ENCODE data around the gene LTC4S.

LTC4S gene

DNA sequence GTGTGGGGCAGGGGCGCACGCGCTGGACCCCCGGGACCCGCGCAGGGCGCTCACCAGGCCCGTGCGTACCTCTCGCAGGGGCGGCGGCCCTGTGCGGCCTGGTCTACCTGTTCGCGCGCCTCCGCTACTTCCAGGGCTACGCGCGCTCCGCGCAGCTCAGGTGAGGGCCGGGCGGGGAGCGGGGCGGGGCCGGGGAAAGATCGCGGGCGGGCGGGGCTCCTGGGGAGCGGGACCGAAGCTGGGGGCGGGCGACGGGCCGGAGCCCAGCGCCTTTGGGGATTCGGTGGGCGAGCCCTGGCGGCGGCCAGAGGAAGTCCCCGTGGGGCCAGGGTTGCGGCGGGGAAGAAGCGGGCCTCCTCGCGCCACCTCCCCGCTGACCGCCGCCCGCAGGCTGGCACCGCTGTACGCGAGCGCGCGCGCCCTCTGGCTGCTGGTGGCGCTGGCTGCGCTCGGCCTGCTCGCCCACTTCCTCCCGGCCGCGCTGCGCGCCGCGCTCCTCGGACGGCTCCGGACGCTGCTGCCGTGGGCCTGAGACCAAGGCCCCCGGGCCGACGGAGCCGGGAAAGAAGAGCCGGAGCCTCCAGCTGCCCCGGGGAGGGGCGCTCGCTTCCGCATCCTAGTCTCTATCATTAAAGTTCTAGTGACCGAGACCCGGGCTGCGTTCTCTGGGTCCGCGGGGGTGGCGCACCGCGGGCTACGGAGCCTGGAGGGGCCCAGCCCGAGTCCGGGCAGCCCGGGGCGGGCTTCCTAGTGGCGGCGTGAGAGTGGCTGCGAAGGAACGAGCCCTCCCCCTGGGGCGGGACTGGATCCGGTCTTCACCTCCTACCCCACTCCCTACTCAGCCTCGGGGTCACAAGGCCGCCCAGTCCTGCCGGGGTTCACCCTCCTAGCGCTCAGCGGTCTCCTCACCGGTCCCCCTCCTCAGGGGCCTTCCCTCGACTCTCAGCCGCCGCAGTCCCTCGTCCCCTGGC, 2.4 kb downstream of the LTC4S start:
- DNase-seq: peak; percentile 74

DNA sequence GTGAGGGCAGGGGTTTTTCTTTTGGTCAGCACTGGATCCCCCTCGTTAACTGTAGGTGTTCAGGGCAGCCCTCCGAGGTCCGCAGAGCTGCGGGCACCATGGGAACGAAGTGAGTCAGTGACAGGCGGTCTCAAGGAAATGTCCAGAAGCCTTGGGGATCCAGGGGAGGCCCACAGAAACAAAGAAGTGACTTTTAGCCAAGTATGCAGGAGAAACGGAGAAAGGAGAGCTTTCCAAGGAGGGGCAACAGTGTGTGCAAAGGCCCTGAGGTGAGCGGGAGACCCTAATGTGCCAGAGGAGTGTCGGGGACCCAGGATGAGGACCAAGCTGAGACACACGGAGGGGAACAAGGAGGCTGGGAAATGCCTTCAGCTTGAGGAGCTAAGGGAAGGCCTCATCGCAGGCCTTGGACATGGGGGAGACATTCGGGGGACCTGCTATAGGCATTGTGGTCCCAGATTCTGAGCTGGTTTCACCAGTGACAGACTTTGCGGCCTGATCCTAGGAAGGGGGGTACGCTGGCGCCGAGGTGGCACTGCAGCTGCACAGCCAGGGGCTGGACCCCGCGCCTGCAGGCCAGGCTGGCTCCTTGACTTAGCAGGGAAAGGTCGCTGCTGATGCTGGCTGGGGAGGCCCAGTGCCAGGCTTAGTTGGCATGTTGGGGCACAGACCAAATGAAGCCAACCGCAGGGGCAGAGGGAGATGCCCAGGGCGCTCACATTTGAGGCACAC, 3.3 kb downstream of the LTC4S start:
- no peak for DNase-seq

DNA sequence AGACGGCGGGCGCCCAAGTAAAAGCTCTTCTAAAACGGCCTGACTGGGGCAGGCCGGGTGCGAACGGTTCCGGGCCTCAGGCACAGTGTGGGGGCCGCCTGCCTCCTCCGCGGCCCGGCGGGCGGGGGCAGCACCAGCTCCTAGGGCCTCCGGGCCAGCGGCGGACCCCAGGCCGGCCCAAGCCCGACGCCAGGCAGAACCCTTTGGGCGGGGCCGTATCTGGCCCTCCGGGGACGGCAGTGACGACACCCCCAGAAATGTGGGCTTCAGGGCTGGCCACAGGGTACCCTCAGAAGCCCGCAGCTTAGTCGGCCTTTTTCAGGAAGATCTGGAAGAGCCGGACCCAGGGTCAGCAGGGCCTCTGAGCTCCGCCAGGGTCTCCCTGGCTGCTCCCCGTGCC, 4.0 kb downstream of the LTC4S start:
- no peak for DNase-seq

DNA sequence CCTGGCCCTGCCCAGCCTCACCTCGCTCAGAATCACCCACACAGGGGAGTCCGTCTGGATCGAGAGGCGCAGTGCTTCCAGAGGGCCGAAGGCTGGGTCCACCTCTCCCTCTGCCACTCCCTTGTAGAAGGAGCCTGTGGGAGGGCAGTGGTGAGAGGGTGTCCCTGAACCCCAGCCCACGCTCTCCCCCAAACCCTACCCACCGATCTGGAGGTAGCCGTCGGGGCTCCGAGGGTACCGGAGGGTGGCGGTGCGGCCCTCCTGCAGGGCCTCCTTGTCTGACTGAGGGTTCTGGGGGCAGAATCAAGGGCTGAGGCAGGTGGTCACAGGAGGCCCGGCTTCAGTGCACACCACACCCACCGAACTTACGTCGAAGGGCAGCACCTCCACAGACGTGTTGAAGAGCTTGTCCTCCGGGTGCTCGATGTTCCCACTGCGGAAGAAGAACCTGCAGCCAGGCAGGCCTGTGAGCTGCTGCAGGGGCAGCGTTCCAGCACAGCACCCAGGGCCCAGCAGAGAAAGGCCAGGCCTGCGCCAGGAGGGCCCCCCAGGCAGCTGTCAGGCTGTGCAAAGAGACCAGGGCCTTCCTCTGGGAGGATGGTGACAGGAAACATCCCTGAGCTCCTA, 4.5 kb downstream of the LTC4S start:
- DNase-seq: no peak

DNA sequence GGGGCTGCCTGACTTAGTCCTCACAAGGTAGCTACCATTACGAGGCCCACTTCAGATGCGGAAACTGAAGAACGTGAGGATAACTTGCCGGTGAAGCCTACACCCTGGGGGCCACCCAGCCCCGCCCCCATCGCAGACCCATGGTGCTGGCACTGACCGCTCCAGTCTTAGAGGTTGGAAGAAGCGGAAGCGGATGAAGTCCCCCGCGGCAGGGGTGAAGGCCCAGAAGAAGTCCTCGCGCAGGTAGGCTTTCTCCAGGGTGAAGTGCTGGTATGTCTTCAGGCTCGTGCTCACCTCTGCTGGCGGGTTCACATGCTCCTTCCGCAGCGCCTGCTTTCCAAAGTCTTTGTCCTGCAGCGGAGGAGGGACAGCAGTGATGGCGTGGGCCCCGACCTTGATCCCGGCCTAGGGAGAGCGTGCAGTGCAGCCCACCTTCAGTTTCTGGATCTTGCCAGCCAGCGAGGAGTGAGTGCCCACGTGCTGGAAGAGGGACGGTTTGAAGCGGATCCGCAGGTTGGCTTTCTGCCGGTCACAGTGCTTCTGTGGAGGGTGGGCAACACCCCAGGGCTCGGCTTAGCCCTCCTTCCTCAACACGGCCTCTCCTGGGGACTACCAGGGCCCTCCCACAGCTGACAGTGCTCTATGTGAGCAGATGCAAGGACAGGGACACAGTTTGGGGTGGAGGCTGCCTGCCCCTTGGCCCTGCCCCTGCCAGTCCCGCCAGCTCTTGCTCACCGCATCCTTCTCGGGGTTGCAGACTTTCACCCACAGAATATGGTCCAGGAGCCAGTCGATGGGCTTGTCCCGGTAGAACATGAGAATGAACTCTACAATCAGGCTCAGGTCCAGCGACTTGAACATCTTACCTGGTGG, 5.2 kb downstream of the LTC4S start:
- no peak for DNase-seq

DNA sequence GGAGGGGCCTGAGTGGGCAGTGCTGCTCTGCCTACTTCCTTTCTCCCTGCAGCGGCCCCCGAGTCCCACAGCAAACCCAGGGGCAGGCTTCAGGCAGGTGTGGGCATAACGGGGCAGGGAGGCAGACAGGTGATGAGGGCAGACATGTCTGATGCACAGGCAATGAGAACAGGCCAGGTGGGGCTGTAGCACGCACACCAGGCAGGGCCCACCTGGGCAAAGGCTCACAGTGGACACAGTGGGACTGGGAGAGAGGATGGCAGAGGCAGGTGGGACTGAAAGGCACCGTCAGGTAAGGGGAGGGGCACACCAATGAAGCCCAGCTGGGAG, 5.8 kb downstream of the LTC4S start:
- DNase-seq: no peak

DNA sequence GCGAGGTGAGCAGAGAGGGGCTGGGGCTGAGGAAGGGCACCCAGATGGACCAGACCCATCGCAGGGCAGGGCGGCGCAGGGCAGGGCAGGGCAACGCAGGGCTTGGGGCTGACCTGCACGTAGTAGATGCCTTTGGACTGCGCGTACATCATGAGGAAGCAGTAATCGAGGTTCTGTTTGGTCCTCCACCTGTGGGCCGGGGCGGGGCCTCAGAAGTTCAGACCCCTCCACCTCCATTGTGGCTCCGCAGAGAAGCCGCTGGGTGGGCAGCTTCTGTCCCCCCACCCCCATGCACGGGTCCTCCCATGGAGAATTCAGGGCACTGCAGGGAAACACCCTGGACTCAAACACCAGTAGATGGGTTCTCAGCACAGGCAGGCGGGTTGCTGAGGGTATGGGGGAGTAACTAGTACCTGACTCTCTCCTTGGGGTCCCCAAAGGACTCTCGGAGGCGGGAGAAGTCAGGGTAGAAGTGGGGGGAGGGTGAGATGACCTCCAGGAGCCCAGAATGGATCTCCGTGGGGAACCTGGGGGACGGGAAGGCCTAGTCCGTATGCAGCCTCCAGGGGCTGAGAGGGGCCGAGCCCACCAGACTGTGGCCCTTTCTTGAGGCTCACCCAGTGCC, 6.4 kb downstream of the LTC4S start:
- no peak for DNase-seq

DNA sequence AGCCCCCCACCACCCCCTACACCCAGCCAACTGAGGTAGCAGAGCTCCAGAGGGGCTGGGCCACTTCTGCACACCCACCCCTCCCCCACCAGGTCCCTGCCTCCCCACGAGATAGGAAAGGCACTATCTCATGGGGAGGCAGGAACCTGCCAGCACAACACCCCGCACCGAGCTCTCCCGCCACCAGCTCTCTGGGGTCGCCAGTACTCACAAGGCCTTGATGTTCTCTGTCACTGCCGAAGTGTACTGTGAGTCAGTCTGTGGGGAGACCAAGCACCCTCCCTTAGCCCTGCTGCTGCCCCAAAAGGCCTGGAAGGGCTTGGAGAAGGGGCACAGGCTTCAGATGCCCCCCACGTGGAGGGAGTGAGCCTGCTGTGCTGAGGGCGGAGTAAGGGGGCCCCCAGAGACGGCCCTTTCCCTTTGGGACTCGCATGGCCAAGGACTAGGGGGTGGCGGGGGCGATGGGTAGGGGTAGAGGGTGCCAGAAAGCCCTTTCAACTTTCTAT, 7.0 kb downstream of the LTC4S start:
- no peak for DNase-seq

DNA sequence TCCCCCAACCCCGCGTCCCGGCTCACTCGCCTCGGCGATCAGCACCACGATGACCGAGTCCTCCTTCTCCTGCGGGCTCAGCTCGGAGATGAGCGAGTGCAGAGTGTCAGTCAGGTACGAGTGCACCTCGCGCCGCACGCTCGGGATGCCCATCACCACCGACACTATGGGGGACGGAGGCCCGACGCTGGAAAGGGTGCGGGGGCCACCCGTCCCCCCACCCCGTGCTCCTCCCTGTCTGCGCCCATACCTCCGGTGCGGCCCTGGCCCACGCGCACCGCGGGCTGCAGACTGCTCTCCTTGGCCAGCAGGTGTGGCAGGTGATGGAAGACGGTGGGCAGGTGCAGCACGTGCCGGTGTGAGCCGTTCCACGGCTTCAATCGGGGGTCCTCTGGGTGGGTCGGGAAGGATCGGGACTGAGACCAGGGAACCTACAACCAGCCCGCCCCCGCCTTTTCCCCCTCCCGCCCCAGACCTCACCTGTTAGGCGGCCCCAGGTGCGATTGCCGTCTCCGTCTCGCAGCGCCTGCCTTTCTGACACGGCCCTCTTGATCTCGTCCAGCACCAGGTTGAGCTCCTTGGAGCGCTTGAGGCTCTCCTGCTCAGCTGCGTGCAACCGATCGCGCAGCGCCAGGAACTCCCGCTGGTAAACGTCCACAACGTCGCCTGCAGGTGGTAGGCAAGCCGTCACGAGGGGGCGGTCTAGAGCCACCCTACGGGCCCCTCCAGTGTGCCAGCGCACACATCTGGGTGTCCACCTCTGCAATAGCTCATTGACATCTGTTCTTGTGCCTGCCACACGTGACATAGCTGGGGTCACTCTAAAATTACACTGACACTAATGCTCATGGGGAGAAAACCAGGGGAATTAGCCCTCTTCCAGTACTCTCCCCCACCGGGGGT, 7.8 kb downstream of the LTC4S start:
- peak; percentile 91 for DNase-seq

DNA sequence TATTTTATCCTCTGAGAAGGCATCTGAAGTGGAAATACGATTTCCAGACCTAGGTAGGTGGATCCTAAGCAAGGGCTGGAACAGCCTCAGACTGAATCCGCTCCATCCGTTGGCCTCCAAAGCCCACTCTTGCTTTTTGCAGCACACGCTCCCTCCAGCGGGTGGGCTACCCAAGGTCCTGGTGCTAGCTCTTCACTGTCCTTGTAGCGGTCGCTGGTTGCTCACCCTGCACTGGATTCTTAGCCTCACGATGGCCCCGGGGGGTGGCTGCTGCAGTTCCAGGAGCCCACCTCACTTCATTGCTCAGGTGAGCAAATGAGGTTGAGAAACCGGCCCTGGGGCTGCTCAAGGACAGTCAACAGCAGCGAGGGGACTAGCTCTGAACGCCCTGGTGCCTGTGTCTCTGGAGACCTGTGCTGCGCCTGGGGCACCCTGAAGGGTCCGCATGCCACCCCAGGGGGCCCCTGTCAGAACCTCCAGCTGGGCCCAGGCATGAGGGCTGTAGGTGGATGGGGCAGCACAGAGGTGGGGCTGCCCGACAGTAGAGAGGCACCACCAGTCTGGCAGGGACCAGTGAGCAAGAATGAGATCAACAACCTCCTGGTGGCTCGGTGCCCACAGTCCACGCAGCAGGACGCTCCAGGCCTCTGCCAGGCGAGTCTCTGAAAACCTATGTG, 8.6 kb downstream of the LTC4S start:
- no peak for DNase-seq

DNA sequence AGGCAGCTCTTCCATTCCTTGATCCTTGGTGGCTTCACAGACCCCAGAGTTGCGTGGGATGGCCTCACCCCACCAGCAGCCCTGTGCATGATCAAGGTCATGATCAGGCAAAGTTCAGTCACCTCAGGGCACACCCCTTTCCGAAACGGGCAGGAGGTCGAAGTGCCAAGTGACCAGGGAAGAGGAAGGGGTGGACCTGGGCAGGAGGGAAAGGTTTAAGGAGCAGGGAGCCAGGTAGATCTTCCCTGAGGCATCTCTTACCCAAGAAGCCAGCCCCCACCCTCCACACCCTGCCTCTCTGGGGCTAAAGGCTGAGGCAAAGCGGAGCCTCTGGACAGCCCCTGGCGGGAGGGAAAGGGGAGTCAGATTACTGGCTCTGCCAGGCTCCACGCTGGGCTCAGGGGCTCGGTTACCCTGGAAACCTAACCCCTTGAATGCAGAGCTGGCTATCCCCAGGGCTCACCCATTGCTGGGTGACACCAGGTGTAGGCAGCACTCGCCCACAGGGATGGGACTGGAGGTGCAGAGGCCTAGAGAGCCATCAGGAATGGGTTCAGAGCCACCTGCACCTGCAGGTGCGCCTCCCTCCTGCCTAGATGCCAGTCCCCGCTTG, 9.3 kb downstream of the LTC4S start:
- DNase-seq: no peak

DNA sequence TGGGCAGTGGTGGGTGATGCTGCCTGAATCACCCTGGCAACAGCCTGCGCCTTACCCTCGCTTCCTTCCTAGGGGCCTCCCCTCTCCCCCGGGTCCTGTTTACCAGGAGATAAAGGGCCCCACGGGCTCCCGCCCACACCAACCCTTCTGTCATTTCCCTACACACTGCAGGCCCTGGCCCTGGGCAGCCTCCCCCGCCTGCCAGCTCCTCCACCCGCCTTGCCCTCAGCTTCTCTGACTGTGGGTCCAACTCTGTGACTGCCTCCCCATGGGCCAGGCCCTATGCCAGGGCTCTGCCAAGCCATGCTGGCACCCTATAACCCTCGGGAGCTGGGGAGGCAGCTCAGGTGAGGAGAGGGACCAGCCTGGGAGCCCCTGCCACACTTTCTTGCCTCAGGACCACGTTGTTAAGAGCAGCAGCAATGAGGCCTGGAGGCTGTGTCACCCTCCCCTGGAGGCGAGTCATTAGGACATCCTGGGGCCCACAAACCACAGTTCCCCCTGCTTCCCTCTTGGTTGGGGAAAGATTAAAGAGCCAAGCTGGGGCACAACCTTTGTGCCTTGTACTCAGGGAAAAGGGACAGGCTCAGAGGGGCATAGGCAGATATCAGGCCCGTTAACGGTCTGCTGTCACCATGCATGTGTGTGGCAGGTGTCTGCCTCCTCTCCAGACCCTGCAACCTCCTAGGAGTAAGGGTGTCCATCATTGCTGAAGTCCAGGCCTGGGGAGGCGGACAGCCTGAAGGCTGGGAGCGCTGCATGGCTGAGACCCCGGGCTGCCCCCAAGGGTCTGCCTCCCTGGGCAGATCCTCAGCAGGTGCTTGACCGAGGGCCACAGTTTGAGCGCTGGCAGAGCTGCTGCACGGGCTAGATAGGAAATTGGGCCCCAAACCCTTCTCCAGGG, 10.1 kb downstream of the LTC4S start:
- DNase-seq: peak; percentile 78

DNA sequence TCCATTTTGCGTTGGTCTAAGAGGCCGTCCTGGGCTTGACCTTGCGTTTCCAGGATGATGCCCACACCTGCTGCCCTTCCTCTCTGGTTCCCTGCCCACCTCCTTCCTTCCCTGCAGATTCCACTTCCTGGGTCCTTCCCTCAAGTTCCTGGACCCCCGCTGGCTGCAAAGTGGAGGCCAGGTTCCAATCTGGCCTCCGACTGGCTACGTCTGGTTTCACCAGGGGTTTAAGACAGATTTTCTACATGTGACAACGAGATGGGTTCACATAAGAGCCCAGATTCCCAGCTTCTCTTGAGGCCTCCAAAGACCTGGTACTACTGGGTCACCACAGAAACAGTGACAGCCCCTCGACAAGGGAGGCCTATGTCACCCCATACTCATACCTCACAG, 10.8 kb downstream of the LTC4S start:
- no peak for DNase-seq

DNA sequence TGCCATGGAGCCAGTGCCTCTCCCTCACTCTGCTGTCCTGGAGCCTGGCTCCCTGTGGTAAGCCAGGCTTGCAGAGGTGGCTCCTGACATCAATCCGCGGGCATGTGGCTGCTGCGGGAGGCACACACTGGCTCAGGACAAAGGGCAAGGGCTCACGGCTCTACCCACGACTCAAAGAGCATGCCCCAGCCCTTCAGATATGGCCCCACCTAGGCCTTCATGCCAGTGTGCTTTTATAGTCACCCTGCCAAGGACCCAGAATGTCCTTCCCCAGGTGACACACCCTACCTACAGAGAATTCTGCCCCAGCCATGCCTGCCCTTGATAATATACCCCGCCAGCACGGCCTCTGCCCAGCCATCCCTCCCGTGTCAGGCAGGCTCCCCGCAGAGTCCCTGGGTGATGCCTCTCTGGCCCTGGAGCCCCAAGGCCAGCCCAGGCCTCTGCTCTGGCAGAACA, 11.3 kb downstream of the LTC4S start:
- DNase-seq: no peak

DNA sequence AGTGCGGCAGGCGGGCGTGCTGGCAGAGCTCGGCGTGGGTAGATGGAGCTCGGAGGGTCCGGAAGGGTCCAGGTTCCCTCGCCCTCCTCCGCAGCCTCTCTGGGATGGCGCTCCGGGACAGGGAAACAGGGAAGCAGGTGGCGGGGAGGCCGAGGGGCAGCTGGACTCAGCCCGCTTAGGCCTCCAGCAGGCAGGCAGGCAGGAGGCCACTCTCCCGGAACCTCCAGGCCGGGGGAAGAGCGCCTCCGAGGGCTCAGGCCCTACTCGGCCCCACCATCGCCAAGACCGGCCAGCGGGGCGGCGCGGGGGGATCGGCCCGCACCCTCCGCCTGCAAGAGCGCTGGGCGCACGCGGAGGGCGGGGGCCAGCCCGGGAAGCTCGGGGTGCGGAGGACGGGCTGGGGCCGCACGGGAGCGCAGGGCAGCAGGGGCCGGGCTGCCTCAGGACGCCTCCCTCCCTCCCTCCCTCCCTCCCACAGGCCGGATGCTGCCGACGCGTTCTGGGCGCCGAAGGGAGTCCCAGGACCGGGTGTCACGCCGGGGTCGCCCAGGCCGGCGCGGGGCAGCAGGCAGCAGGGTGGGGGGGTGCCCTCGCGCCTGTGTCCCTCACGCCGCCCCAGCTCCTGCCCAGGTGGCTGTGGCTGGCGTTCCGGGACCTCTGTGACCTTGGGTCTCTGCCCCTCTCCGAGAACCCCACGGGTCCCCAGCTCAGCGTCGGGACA, 11.9 kb downstream of the LTC4S start:
- peak; percentile 57 for DNase-seq

DNA sequence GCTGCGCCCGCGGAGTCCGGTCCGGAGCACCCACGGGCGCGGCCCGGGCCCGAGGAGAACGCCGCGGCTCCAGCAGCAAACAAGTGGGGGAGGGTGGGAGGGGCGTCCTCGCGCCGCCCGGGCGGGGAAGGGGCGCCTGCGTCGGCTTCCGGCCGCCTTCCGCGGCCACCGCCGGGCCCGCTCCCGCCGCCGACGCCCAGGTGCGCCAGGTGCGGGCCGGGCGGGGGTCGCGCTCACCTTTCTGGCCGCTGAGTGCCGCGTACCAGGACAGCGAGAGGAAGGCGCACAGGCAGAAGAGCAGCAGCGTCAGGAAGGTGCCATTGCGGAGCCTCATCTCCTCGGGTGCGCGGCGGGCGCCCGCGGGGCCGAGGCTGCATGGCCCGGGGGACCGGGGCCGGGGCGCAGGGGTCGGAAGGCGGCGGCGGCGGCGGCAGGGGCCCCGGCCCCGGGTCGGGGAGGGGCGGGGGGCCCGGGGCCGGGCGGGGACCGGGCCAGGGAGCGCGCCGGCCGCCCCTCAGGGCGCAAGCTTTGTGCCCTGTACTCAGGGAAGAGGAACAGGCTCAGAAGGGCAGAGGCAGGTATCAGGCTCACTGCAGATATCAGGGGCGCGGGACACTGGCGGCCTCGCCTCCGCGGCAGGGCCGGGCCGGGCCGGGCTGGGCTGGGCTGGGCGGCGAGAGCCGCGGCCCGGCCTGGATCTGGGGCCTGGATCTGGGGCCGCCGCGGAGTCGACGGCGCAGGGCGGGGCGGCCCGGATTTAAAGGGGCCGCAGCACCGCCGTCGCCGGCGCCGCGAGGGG, 12.7 kb downstream of the LTC4S start, which contains the start of gene MGAT4B:
Gene MGAT4B (minus strand): TSS at position 617 of the 799 bp plus-strand sequence. CDS start 283 bp downstream, at position 334.
- peak; percentile 71 for DNase-seq
